HG03103 (cell line): ENCODE measurements around the gene HRAS.
A peak's percentile ranks its signal among the peaks of the same experiment; 100 is the strongest.
"Not testable (repeated sequence)": the region's sequence is repeated elsewhere in the genome, so short reads cannot be mapped to it uniquely, and the experiment has no call there.

Source experiments
- ATAC-seq: cut with Tn5 transposase; IDR thresholded peaks from one replicate; pipeline ENCODE4 v1.9.1; 2021; ENCODE audit warnings: low read depth; ENCODE audit not compliant: unreplicated experiment

The HRAS gene

GRCh38 chr11:535519-536454, at the start of gene HRAS:
Gene HRAS, minus strand, starts transcription at chr11:535576.
- peak; percentile 66 for ATAC-seq

GRCh38 chr11:584287-584686, 48.9 kb upstream of the HRAS start:
- no peak for ATAC-seq

DNA sequence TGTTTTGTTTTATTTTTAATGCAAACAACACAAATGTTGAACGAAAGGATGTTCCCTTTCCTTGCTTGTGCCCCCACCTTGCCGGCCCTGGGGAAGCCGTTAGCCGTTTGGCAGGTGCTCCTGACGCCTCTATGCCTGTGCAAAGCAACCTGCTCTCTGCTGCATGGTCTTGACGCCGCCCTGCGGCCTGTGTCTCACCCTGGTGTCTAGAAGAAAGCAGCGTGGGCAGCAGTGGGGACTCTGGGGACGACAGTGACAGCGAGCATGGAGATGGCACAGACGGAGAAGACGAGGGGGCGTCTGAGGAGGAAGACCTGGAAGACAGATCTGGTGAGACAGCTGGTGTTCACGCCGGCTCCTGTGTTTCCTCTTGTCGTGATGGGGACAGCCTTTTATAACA, 46.4 kb upstream of the HRAS start:
- ATAC-seq: no peak

DNA sequence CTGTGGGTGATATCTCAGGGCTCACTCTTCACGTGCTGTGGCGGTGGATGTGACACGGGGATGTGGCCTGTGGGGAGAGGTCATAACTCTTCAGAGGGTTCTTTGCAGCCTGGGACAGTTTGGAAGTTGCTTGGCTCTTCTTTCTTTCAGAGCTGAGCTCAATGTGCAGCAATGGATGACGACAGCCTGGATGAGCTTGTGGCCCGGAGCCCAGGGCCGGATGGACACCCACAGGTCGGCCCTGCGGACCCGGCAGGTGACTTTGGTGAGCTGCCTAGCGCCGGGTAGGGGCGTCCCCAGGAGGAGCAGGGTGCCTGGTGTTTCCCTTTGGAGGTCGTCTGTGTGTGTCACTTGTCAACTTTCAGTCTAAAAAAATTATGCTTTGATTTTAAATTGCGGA, 46.0 kb upstream of the HRAS start:
- no peak for ATAC-seq

DNA sequence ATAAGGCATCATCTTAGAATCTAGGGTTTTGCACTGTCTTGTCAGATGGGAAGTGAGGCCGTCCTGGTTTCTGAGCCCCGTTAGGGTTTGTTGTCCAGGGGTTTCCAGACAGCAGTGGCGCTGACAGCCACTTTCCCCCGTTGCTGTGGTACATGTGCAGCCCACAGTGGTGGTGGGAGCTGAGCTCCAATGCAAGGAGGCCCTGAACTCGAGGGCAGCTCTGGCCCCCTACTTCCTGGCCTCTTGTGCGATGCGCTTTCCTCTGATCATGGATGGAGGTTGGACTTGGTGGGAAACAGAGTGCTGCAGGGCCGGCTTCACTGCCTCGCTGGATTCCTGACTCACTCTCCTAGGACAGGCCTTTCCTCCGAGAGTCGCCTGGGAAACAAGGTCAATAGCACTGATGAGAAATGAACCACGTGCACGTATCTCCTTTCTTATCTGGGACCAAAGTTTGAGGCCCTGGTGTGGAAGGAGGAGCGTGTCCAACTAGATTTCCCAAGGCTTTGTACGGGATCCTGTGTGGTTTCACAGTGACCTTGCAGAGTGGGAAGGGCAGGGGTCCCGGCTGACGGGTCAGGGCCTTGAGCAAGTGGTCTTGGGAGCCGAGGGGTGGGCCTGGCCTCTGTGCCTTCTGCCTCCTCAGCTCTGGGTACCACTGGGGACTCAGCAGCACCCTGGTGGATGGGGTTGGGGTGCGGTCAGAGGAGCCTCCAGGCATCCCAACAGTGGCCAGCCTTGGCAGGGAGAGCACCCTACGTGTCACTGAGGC, 44.6 kb upstream of the HRAS start:
- no peak for ATAC-seq

- no peak for ATAC-seq
These were observed 43.1 kb upstream of the HRAS start for GRCh38 chr11:578276-579035.

GRCh38 chr11:577611-577894, 42.2 kb upstream of the HRAS start:
- no peak for ATAC-seq

- no peak for ATAC-seq
These were observed 41.6 kb upstream of the HRAS start for GRCh38 chr11:576811-577610.

DNA sequence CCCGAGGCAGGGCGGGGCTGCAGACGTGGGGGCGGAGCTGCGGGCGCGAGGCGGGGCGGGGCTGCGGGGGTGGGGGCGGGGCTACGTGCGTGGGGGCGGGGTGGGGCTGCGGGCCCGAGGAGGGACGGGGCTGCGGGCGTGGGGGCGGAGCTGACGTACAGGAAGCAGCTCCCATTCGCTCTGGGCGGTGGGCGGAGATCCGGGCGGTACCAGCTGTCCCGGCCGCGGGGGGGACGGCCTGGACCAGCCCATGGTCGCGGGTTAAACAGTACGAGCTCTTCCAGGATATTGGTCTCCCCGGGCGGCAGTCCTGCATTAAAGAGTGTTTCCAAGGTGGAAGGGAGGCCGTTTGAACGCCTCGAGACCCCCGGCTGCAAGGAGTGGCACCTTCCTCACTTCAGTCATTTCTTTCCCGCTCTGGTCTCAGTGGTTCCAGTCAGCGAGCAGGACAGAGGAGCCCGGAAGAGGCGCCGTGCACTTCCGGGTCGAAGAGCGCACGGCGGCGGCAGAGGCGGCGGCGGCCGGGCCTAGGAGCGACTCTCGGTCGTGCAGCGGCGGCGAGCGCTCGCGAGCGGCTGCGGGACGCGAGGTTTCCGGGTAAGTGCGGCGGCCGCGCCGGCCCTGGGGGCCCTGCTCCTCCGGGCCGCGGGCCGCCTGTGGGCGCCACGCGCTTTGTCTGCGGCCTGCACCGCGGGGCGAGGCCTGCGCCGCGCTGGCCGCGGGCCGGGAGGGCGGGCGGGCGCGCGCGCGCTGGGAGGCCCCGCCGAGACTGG, 40.8 kb upstream of the HRAS start, which contains the start of gene PHRF1:
Gene PHRF1 (plus strand): TSS at position 475 of the 773 bp plus-strand sequence. CDS start 5,043 bp downstream, outside the sequence.
- peak; percentile 72 for ATAC-seq

- peak; percentile 45 for ATAC-seq
These were observed 40.1 kb upstream of the HRAS start for GRCh38 chr11:575313-575995.

- no peak for ATAC-seq
These were observed 39.4 kb upstream of the HRAS start for GRCh38 chr11:574632-575312.

- ATAC-seq: not testable (repeated sequence)
These were observed 38.7 kb upstream of the HRAS start for GRCh38 chr11:574031-574570.

DNA sequence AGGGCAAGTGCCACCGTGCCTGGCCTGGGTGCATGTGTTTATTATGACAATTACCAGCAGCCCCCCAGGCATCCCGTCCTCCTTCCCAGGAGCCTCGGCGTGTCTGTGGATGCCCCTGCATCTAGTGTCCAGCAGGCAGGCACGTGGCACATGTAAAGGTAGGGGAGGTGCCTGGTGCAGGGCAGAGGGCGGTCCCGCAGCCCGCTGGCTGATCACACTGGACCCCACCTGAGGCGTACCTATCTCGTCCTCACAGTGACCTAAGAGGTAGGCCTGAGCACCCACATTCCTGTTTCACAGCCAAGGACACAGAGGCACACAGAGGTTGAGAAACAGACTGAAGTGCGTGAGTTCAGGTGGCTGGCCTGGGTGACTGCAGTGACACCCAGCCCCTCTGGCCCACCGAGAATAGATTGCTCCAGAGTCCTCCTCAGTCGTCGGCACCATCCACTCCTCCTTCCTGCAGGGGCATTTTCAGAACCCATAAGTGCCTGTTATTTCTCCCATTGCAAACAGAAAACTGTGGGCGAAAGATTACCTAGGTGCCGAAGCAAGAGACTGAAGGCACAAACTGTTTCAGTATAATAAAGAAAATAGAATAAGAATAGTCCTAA, 37.9 kb upstream of the HRAS start:
- ATAC-seq: no peak

DNA sequence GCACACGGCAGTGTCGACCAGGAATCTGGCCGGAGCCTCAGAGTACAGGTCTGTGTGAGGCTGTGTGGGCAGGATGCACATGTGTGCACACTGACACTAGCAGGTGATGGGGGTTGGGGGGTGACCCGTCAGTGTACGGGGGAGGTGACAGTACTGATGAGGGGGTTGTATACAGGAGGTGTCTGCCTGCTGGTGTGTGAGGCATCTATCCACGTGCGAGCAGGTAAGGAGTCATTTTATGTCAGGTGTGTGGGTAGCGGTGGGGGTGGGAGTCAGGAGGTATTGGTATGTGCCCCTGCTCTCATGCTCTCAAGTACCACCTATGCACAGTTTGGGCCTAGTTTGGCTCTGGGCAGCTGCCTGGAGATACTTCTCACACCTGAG, 36.4 kb upstream of the HRAS start:
- ATAC-seq: no peak

GRCh38 chr11:569158-569885, 33.9 kb upstream of the HRAS start:
- ATAC-seq: no peak

- ATAC-seq: peak; percentile 84
These were observed 33.2 kb upstream of the HRAS start for GRCh38 chr11:568306-569157.
